Measurements from ENCODE around the gene LCE2A. TPM values are rescaled to one million over a fixed set of nuclear protein-coding genes. Genes with fewer than 3 reads are reported as not detected.
"Not testable (repeated sequence)": the region's sequence is repeated elsewhere in the genome, so short reads cannot be mapped to it uniquely, and the experiment has no call there.

Gene LCE2A
- total RNA-seq, 3 donors from 2014 or later, result not detected

- DNase-seq (no peak), ATAC-seq (no peak)
- Histone ChIP-seq H3K9me3 (no peaks in the 10 kb centered on the region), H3K4me3 (no peak overlapping the region), H3K36me3 (ENCODE audit: low read depth) (no peaks in the 10 kb centered on the region), H3K4me1 (ENCODE audit: low read depth) (no peaks in the 10 kb centered on the region)
- intact Hi-C loops (cut with DNase I, micrococcal nuclease), result no loop called here
- TF ChIP-seq, protein P1, sequence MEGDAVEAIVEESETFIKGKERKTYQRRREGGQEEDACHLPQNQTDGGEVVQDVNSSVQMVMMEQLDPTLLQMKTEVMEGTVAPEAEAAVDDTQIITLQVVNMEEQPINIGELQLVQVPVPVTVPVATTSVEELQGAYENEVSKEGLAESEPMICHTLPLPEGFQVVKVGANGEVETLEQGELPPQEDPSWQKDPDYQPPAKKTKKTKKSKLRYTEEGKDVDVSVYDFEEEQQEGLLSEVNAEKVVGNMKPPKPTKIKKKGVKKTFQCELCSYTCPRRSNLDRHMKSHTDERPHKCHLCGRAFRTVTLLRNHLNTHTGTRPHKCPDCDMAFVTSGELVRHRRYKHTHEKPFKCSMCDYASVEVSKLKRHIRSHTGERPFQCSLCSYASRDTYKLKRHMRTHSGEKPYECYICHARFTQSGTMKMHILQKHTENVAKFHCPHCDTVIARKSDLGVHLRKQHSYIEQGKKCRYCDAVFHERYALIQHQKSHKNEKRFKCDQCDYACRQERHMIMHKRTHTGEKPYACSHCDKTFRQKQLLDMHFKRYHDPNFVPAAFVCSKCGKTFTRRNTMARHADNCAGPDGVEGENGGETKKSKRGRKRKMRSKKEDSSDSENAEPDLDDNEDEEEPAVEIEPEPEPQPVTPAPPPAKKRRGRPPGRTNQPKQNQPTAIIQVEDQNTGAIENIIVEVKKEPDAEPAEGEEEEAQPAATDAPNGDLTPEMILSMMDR (IDR thresholded peaks at IDR 0.05), result no peak
Measured at GRCh38 chr1:152683846-152684245, 14.3 kb upstream of the LCE2A start.

DNA sequence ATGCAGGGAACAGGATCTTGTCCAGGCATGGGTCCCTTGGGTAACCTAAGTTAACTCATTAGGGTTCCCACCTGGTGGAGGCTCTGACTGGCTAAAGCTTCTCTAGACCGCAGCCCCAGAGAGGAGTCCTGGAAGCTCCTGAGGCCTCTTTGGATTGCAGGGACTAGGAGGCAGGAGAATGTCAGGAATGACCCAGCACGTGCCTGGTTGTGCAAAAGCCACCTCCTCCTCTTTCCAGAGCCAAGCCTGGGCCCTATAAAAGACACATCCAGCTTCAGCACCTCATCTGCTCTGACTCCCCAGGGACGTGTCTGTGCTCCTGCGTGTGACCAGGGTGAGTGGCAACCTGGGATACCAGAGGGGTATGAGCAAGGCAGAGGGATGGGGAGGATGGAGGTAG, 12.3 kb upstream of the LCE2A start, which contains the start of gene LCE2B:
TSS of gene LCE2B (plus strand) at position 301 of the 400 bp plus-strand sequence. CDS start 721 bp downstream, outside the sequence.
- H3K4me3 ChIP-seq; ATAC-seq; H3K36me3 ChIP-seq (ENCODE audit: low read depth); DNase-seq; intact Hi-C loops (cut with DNase I, micrococcal nuclease); H3K4me1 ChIP-seq (ENCODE audit: low read depth); H3K9me3 ChIP-seq: not testable (repeated sequence)

- H3K4me3 ChIP-seq, result no peak overlapping the region
- intact Hi-C loops (cut with DNase I, micrococcal nuclease), result no loop called here
- H3K4me1 ChIP-seq (ENCODE audit: low read depth), result no peaks in the 10 kb centered on the region
- ATAC-seq (no peak), DNase-seq (no peak)
- H3K36me3 ChIP-seq (ENCODE audit: low read depth), result no peaks in the 10 kb centered on the region
- TF ChIP-seq, protein P1 (IDR thresholded peaks at IDR 0.05), result no peak
- H3K9me3 ChIP-seq, result no peaks in the 10 kb centered on the region
Measured at GRCh38 chr1:152699746-152700145, 1.6 kb downstream of the LCE2A start.

DNA sequence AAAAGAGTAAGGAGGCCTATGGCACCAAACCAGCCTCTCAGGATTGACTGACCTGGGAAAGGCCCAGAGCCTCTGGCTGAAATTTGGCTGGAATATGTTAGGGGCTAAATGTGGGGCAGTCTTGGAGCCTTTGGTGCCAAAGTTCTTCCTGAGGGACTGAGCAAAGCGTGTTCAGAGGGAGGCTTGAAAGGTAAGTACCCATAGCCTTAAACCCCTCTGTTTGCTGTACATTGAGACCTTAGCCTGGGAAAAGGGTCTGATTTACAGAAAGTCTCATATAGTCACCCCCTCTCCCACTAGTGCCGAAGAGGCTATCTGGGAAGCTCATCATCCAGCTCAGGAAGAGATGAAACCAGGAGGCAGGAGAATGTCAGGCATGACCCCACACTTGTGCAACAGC, 9.7 kb downstream of the LCE2A start, which contains the start of gene LCE4A:
TSS of gene LCE4A (plus strand) at position 301 of the 400 bp plus-strand sequence. CDS start 916 bp downstream, outside the sequence.
- Histone ChIP-seq H3K9me3 (no peaks in the 10 kb centered on the region), H3K4me3 (no peak within 1 kb of the TSS), H3K4me1 (ENCODE audit: low read depth) (no peaks in the 10 kb centered on the region), H3K36me3 (ENCODE audit: low read depth) (no peaks in the 10 kb centered on the region)
- DNase-seq, result no peak
- TF ChIP-seq, protein P1 (IDR thresholded peaks at IDR 0.05), result no peak
- intact Hi-C loops (cut with DNase I, micrococcal nuclease), result no loop called here
- no peak for ATAC-seq

GRCh38 chr1:152718238-152718637, 20.1 kb downstream of the LCE2A start:
- ATAC-seq, result no peak
- TF ChIP-seq, protein P1 (IDR thresholded peaks at IDR 0.05), result no peak

GRCh38 chr1:152725261-152725660, 27.1 kb downstream of the LCE2A start:
- TF ChIP-seq, protein P1 (IDR thresholded peaks at IDR 0.05), result no peak
- Histone ChIP-seq H3K4me3 (no peak overlapping the region), H3K4me1 (ENCODE audit: low read depth) (no peaks in the 10 kb centered on the region), H3K9me3 (no peaks in the 10 kb centered on the region), H3K36me3 (ENCODE audit: low read depth) (no peaks in the 10 kb centered on the region)
- ATAC-seq (no peak), DNase-seq (no peak)
- intact Hi-C loops (cut with DNase I, micrococcal nuclease), result no loop called here

More at GRCh38 chr1:152718238-152718637, 20.1 kb downstream of the LCE2A start:
- DNase-seq, result no peak
- Histone ChIP-seq H3K4me1 (ENCODE audit: low read depth) (no peaks in the 10 kb centered on the region), H3K9me3 (peaks cover 2% of the 10 kb centered on the region), H3K4me3 (no peak overlapping the region), H3K36me3 (ENCODE audit: low read depth) (no peaks in the 10 kb centered on the region)
- intact Hi-C loops (cut with DNase I, micrococcal nuclease), result no loop called here
